ENCODE data around the gene CCT7.
A peak's percentile ranks its signal among the peaks of the same experiment; 100 is the strongest.
"Not testable (repeated sequence)": the region's sequence is repeated elsewhere in the genome, so short reads cannot be mapped to it uniquely, and the experiment has no call there.

The CCT7 gene

GRCh38 chr2:73254343-73255006 is 20.4 kb downstream of the CCT7 start:
- DNase-seq: no peak

GRCh38 chr2:73255007-73255644 is 21.0 kb downstream of the CCT7 start:
- no peak for DNase-seq

GRCh38 chr2:73255907-73256617 is 22.0 kb downstream of the CCT7 start:
- no peak for DNase-seq

GRCh38 chr2:73256618-73256922 is 22.5 kb downstream of the CCT7 start:
- no peak for DNase-seq

- no peak for DNase-seq
These were observed 22.9 kb downstream of the CCT7 start for GRCh38 chr2:73257021-73257420.

GRCh38 chr2:73257425-73258125 is 23.5 kb downstream of the CCT7 start:
- DNase-seq: no peak

GRCh38 chr2:73258186-73258912 is 24.2 kb downstream of the CCT7 start:
- no peak for DNase-seq

GRCh38 chr2:73258913-73259215 is 24.8 kb downstream of the CCT7 start:
- no peak for DNase-seq

- no peak for DNase-seq
These were observed 25.2 kb downstream of the CCT7 start for GRCh38 chr2:73259276-73259675.

- DNase-seq: no peak
These were observed 25.7 kb downstream of the CCT7 start for GRCh38 chr2:73259704-73260337.

GRCh38 chr2:73260338-73260984 is 26.4 kb downstream of the CCT7 start:
- peak in 16 of 56 donors; percentile 8 to 57 (median 22) for DNase-seq

- no peak for DNase-seq
These were observed 28.1 kb downstream of the CCT7 start for GRCh38 chr2:73262108-73262651.

- DNase-seq: not testable (repeated sequence)
These were observed 28.8 kb downstream of the CCT7 start for GRCh38 chr2:73262691-73263429.

GRCh38 chr2:73263540-73264331 is 29.6 kb downstream of the CCT7 start:
- no peak for DNase-seq

GRCh38 chr2:73264332-73264606 is 30.2 kb downstream of the CCT7 start:
- no peak for DNase-seq

- no peak for DNase-seq
These were observed 30.7 kb downstream of the CCT7 start for GRCh38 chr2:73264783-73265182.

- DNase-seq: no peak
These were observed 31.4 kb downstream of the CCT7 start for GRCh38 chr2:73265298-73266060.
